ENCODE results near the gene CLIC1. TPM values are rescaled to one million over a fixed set of nuclear protein-coding genes. Genes with fewer than 3 reads are reported as not detected.
A peak's percentile ranks its signal among the peaks of the same experiment; 100 is the strongest.

The CLIC1 gene
- total RNA-seq, 1 donor from 2014 or later: 131 TPM

- no peak for DNase-seq
These were observed 32.3 kb upstream of the CLIC1 start for GRCh38 chr6:31768363-31769257.

GRCh38 chr6:31767096-31767645 lies 30.8 kb upstream of the CLIC1 start:
- DNase-seq: no peak

- no peak for DNase-seq
These were observed 29.8 kb upstream of the CLIC1 start for GRCh38 chr6:31765910-31766794.

- DNase-seq: no peak
These were observed 29.2 kb upstream of the CLIC1 start for GRCh38 chr6:31765559-31765909.

GRCh38 chr6:31764198-31764597 lies 27.9 kb upstream of the CLIC1 start:
- no peak for DNase-seq

GRCh38 chr6:31763619-31763940 lies 27.2 kb upstream of the CLIC1 start:
- peak; percentile 66 for DNase-seq

GRCh38 chr6:31762878-31763618 lies 26.7 kb upstream of the CLIC1 start:
- no peak for DNase-seq

- no peak for DNase-seq
These were observed 26.0 kb upstream of the CLIC1 start, which contains the start of gene SAPCD1 for GRCh38 chr6:31762356-31762755. SAPCD1 (plus strand) TSS chr6:31762656; CDS start chr6:31763055, 399 bp downstream.

GRCh38 chr6:31761343-31761742 lies 25.0 kb upstream of the CLIC1 start:
- DNase-seq: no peak

GRCh38 chr6:31760790-31761189 lies 24.5 kb upstream of the CLIC1 start:
- no peak for DNase-seq

- no peak for DNase-seq
These were observed 22.0 kb upstream of the CLIC1 start for GRCh38 chr6:31758281-31758680.

- no peak for DNase-seq
These were observed 16.5 kb upstream of the CLIC1 start for GRCh38 chr6:31752739-31753319.

GRCh38 chr6:31750411-31751022 lies 14.2 kb upstream of the CLIC1 start:
- no peak for DNase-seq

- DNase-seq: no peak
These were observed 13.1 kb upstream of the CLIC1 start for GRCh38 chr6:31749301-31750036.

GRCh38 chr6:31744422-31744821 lies 8.1 kb upstream of the CLIC1 start:
- no peak for DNase-seq

GRCh38 chr6:31742894-31743293 lies 6.6 kb upstream of the CLIC1 start:
- DNase-seq: no peak

- no peak for DNase-seq
These were observed 5.5 kb upstream of the CLIC1 start for GRCh38 chr6:31741815-31742214.

- no peak for DNase-seq
These were observed 4.3 kb upstream of the CLIC1 start for GRCh38 chr6:31740397-31741223.

GRCh38 chr6:31739639-31740396 lies 3.5 kb upstream of the CLIC1 start, which contains the start of gene MSH5:
MSH5 (plus strand) TSS chr6:31740005; CDS start chr6:31740467, 462 bp downstream.
- peak; percentile 100 for DNase-seq

Data from tongue (tissue), 2 donors.